ENCODE data around the gene SENP7.
A peak's percentile ranks its signal among the peaks of the same experiment; 100 is the strongest.

The SENP7 gene

DNA sequence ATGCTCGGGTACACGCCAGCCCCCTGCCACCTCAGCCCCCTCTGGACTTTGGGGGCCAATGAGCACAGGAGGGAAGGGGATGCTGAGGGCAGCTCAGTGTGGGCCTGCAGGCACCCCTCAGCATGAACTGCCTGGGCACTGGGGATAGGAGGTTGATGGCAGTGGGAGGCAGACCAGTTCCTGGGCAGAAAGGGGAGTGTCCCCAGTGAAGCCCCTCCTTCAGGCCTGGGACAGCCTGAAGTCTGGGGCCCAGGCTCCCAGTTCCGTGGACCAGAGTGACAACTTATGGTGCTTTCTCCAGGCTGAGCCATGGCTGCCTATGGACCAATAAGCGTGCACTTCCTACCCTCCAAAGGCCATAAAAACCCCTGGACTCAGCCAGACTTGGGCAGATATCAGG, 129.4 kb downstream of the SENP7 start:
- no peak for DNase-seq (ENCODE audit: extremely low spot score)
- ChIA-PET CTCF (no interaction called here), POLR2A (no interaction called here)
- no peak for TF ChIP-seq CTBP1 (IDR thresholded peaks at IDR 0.05; ENCODE audit: borderline replicate concordance)
- no peak for TF ChIP-seq ARNT (IDR thresholded peaks at IDR 0.05)

GRCh38 chr3:101383156-101383575, 129.8 kb downstream of the SENP7 start:
- ChIA-PET POLR2A (no interaction called here), CTCF (no interaction called here)
- no peak for DNase-seq (ENCODE audit: extremely low spot score)
- TF ChIP-seq HDGF (IDR thresholded peaks at IDR 0.05; ENCODE audit: borderline replicate concordance) = no peak

DNA sequence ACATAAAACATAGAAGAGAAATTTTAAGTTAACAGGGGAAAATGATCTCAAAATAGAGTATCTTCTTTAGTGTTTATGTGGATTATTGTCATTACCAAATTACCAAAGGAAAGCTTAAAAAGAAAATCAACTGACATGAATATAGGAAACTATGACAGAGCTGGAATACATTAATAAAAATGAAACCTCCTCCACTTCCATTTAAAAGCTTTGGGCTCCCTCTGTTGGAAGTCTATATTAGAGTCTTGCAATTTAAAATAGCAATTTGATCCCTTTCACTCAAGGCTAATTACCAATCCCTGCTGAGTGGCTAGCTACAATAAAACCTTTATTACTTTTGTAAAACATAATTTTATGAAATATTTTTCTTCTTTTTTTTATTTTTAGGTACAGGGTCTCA, 131.2 kb downstream of the SENP7 start:
- POLR2A ChIA-PET = interaction anchor here (1.0 kb wide), 1 partner anchor 137 kb away, joined by 3 read pairs; no protein-coding TSS in a partner anchor

GRCh38 chr3:101379658-101380376, 133.2 kb downstream of the SENP7 start:
- CTCF ChIA-PET = no interaction called here
- DNase-seq (ENCODE audit: extremely low spot score) = no peak
- no peak for TF ChIP-seq SUZ12 (IDR thresholded peaks at IDR 0.05)
- no peak for TF ChIP-seq FOXM1 (IDR thresholded peaks at IDR 0.05; ENCODE audit: borderline replicate concordance)
- POLR2A ChIA-PET = no interaction called here

More for the DNA sequence above, 131.2 kb downstream of the SENP7 start:
- peak; percentile 47 for DNase-seq (ENCODE audit: extremely low spot score)
- TF ChIP-seq FOXA1 (IDR thresholded peaks at IDR 0.05) (no peak), HDGF (IDR thresholded peaks at IDR 0.05; ENCODE audit: borderline replicate concordance) (no peak), ARNT (IDR thresholded peaks at IDR 0.05) (peak; percentile 25; the same call in 1 of the 2 replicates), ELF4 (IDR thresholded peaks at IDR 0.05) (no peak), BHLHE40 (IDR thresholded peaks at IDR 0.05; ENCODE audit: borderline replicate concordance) (no peak), NFRKB (IDR thresholded peaks at IDR 0.05) (no peak), FOXK2 (IDR thresholded peaks at IDR 0.05) (no peak), L3MBTL2 (conservative IDR thresholded peaks at IDR 0.05) (no peak), LEF1 (IDR thresholded peaks at IDR 0.05; ENCODE audit: borderline replicate concordance) (no peak), CTBP1 (IDR thresholded peaks at IDR 0.05; ENCODE audit: borderline replicate concordance) (no peak), FOXM1 (IDR thresholded peaks at IDR 0.05; ENCODE audit: borderline replicate concordance) (no peak), SP1 (IDR thresholded peaks at IDR 0.05) (no peak), TARDBP (IDR thresholded peaks at IDR 0.05) (no peak), ZNF384 (IDR thresholded peaks at IDR 0.05) (no peak), SUZ12 (IDR thresholded peaks at IDR 0.05) (no peak)
- TF ChIP-seq, protein P1, sequence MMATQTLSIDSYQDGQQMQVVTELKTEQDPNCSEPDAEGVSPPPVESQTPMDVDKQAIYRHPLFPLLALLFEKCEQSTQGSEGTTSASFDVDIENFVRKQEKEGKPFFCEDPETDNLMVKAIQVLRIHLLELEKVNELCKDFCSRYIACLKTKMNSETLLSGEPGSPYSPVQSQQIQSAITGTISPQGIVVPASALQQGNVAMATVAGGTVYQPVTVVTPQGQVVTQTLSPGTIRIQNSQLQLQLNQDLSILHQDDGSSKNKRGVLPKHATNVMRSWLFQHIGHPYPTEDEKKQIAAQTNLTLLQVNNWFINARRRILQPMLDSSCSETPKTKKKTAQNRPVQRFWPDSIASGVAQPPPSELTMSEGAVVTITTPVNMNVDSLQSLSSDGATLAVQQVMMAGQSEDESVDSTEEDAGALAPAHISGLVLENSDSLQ (IDR thresholded peaks at IDR 0.05) = peak; percentile 93
- CTCF ChIA-PET = interaction anchor here (1.3 kb wide), 1 partner anchor 186 kb away, joined by 3 read pairs; no protein-coding TSS in a partner anchor

DNA sequence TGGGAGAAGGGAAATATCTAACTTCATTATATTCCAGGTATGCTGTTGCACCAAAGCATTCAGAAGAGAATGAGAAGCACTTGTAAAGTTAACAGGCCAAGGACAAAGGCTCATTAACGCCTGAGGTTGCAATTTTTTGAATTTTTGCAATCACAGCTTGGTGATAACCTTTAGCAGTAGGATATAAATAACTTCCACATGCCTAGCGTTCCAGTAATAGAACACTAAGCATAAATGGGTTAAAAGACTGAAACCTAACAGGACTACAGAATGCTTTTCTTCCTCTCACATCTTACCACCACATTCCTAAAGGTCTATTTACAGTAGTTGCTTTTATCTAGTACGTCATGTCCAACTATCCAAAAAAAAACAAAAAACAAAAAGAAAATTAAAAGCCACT, 135.2 kb downstream of the SENP7 start:
- CTCF ChIA-PET = no interaction called here
- TF ChIP-seq FOXM1 (IDR thresholded peaks at IDR 0.05; ENCODE audit: borderline replicate concordance) (no peak), SUZ12 (IDR thresholded peaks at IDR 0.05) (no peak), BHLHE40 (IDR thresholded peaks at IDR 0.05; ENCODE audit: borderline replicate concordance) (no peak), ELF4 (IDR thresholded peaks at IDR 0.05) (no peak), ARNT (IDR thresholded peaks at IDR 0.05) (no peak), TARDBP (IDR thresholded peaks at IDR 0.05) (no peak), HDGF (IDR thresholded peaks at IDR 0.05; ENCODE audit: borderline replicate concordance) (no peak), FOXK2 (IDR thresholded peaks at IDR 0.05) (no peak), ZNF384 (IDR thresholded peaks at IDR 0.05) (no peak)
- TF ChIP-seq, protein P1 (IDR thresholded peaks at IDR 0.05) = no peak
- no peak for DNase-seq (ENCODE audit: extremely low spot score)
- POLR2A ChIA-PET = no interaction called here

- no peak for DNase-seq (ENCODE audit: extremely low spot score)
- TF ChIP-seq BHLHE40 (IDR thresholded peaks at IDR 0.05; ENCODE audit: borderline replicate concordance) (no peak), CTBP1 (IDR thresholded peaks at IDR 0.05; ENCODE audit: borderline replicate concordance) (no peak), ELF4 (IDR thresholded peaks at IDR 0.05) (no peak), SUZ12 (IDR thresholded peaks at IDR 0.05) (no peak), FOXM1 (IDR thresholded peaks at IDR 0.05; ENCODE audit: borderline replicate concordance) (no peak), HDGF (IDR thresholded peaks at IDR 0.05; ENCODE audit: borderline replicate concordance) (no peak)
- ChIA-PET POLR2A (no interaction called here), CTCF (no interaction called here)
Measured at GRCh38 chr3:101377209-101377608, 135.8 kb downstream of the SENP7 start.

DNA sequence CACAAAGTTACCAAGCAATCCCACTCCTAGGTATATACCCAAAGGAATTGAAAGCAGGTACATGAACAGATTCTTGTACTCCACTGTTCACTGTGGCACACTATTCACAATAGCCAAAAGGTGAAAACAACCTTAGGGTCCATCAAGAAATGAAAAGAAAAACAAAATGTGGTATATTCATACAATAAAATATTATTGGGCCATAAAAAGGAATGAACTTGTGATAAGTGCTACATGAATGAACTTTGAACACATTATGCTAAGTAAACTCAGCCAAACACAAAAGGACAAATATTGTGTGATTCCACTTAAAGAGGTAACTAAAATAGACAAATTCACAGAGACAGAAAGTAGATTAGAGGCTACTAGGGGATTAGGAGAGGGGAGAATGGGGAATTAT, 137.4 kb downstream of the SENP7 start:
- POLR2A ChIA-PET = no interaction called here
- TF ChIP-seq FOXM1 (IDR thresholded peaks at IDR 0.05; ENCODE audit: borderline replicate concordance) (no peak), TARDBP (IDR thresholded peaks at IDR 0.05) (no peak), FOXK2 (IDR thresholded peaks at IDR 0.05) (no peak), NFRKB (IDR thresholded peaks at IDR 0.05) (no peak), ZNF384 (IDR thresholded peaks at IDR 0.05) (no peak), SP1 (IDR thresholded peaks at IDR 0.05) (no peak), ELF4 (IDR thresholded peaks at IDR 0.05) (no peak), L3MBTL2 (conservative IDR thresholded peaks at IDR 0.05) (no peak), BHLHE40 (IDR thresholded peaks at IDR 0.05; ENCODE audit: borderline replicate concordance) (no peak), ARNT (IDR thresholded peaks at IDR 0.05) (no peak), FOXA1 (IDR thresholded peaks at IDR 0.05) (no peak), SUZ12 (IDR thresholded peaks at IDR 0.05) (no peak), HDGF (IDR thresholded peaks at IDR 0.05; ENCODE audit: borderline replicate concordance) (no peak), LEF1 (IDR thresholded peaks at IDR 0.05; ENCODE audit: borderline replicate concordance) (no peak), CTBP1 (IDR thresholded peaks at IDR 0.05; ENCODE audit: borderline replicate concordance) (no peak)
- TF ChIP-seq, protein P1 (IDR thresholded peaks at IDR 0.05) = no peak
- no peak for DNase-seq (ENCODE audit: extremely low spot score)
- CTCF ChIA-PET = interaction anchor here (0.6 to 0.7 kb wide), 2 partner anchors 244 to 563 kb away, joined by 3 read pairs; no protein-coding TSS in a partner anchor

All from HEK293T (cell line).